Measurements from ENCODE around the gene TRAF5. TPM values are rescaled to one million over a fixed set of nuclear protein-coding genes. Genes with fewer than 3 reads are reported as not detected.

TRAF5 gene
- total and polyA plus RNA-seq, 4 donors = 4.3 to 25.9 (median 6.5) TPM

DNA sequence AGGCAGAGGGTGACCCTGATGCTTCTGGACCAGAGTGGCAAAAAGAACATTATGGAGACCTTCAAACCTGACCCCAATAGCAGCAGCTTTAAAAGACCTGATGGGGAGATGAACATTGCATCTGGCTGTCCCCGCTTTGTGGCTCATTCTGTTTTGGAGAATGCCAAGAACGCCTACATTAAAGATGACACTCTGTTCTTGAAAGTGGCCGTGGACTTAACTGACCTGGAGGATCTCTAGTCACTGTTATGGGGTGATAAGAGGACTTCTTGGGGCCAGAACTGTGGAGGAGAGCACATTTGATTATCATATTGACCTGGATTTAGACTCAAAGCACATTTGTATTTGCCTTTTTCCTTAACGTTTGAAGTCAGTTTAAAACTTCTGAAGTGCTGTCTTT lies 45.8 kb downstream of the TRAF5 start:
- peaks cover 0 to 15% (median 1%) of the 10 kb centered on the region in 4 donors for H3K36me3 ChIP-seq (ENCODE audit: control insufficient read depth in 4 of 4, insufficient read depth in 4 of 4, low read length in 4 of 4)
- WGBS, 2 donors = 86 to 91% methylated on average over 4 of the region's 4 CpGs
- no peak overlapping the region for H3K4me3 ChIP-seq
- peaks cover 0 to 2% (median 0%) of the 10 kb centered on the region in 5 donors for H3K4me1 ChIP-seq (ENCODE audit: control insufficient read depth in 5 of 5, insufficient read depth in 5 of 5, low read length in 5 of 5)
- TF ChIP-seq, protein P1, sequence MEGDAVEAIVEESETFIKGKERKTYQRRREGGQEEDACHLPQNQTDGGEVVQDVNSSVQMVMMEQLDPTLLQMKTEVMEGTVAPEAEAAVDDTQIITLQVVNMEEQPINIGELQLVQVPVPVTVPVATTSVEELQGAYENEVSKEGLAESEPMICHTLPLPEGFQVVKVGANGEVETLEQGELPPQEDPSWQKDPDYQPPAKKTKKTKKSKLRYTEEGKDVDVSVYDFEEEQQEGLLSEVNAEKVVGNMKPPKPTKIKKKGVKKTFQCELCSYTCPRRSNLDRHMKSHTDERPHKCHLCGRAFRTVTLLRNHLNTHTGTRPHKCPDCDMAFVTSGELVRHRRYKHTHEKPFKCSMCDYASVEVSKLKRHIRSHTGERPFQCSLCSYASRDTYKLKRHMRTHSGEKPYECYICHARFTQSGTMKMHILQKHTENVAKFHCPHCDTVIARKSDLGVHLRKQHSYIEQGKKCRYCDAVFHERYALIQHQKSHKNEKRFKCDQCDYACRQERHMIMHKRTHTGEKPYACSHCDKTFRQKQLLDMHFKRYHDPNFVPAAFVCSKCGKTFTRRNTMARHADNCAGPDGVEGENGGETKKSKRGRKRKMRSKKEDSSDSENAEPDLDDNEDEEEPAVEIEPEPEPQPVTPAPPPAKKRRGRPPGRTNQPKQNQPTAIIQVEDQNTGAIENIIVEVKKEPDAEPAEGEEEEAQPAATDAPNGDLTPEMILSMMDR (IDR thresholded peaks at IDR 0.05; ENCODE audit: control extremely low read depth, extremely low read depth) = no peak
- no peak overlapping the region for H3K9ac ChIP-seq (ENCODE audit: insufficient read depth in 1 of 2, low read length in 2 of 2)
- no peak for DNase-seq
- no peak overlapping the region for H3K27ac ChIP-seq (ENCODE audit: low read depth in 1 of 2, low read length in 1 of 2)
- no peaks in the 10 kb centered on the region for H3K27me3 ChIP-seq (ENCODE audit: control insufficient read depth in 3 of 3, insufficient read depth in 3 of 3, low read length in 2 of 3)
- ATAC-seq (ENCODE audit: insufficient read depth, low FRiP score) = no peak
- H3K9me3 ChIP-seq (ENCODE audit: control insufficient read depth in 4 of 4, insufficient read depth in 3 of 4, low read length in 3 of 4) = no peaks in the 10 kb centered on the region

GRCh38 chr1:211375146-211375818 lies 48.6 kb downstream of the TRAF5 start:
- no peak for ATAC-seq (ENCODE audit: insufficient read depth, low FRiP score)
- no peaks in the 10 kb centered on the region for H3K9me3 ChIP-seq (ENCODE audit: control insufficient read depth in 4 of 4, insufficient read depth in 3 of 4, low read length in 3 of 4)

DNA sequence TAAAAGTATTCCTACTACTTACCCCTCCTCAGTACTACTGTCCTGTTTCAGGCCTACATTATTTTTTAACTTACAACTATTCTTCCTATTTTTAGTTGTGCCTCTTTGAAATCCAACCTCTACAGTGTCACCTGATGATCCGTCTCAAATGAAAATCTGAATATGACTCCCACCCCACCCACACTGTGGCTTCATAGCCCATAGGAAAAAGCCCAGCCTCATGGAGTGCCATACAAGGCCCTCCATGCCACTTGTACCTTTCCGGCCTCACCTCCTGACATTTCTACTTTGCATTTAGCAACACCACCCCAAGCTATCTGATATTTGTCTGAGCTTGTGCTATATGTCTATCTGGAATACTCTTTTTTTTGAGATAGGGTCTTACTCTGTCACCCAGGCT lies 49.3 kb downstream of the TRAF5 start:
- 77 to 94% methylated on average over 2 of the region's 2 CpGs for WGBS, 2 donors
- Histone ChIP-seq H3K36me3 (ENCODE audit: control insufficient read depth in 4 of 4, insufficient read depth in 4 of 4, low read length in 4 of 4) (peaks cover 0 to 14% (median 0%) of the 10 kb centered on the region in 4 donors), H3K27ac (ENCODE audit: low read depth in 1 of 2, low read length in 1 of 2) (no peak overlapping the region), H3K27me3 (ENCODE audit: control insufficient read depth in 3 of 3, insufficient read depth in 3 of 3, low read length in 2 of 3) (no peaks in the 10 kb centered on the region), H3K4me1 (ENCODE audit: control insufficient read depth in 5 of 5, insufficient read depth in 5 of 5, low read length in 5 of 5) (peaks cover 0 to 2% (median 0%) of the 10 kb centered on the region in 5 donors), H3K9me3 (ENCODE audit: control insufficient read depth in 4 of 4, insufficient read depth in 3 of 4, low read length in 3 of 4) (no peaks in the 10 kb centered on the region), H3K4me3 (no peak overlapping the region), H3K9ac (ENCODE audit: insufficient read depth in 1 of 2, low read length in 2 of 2) (no peak overlapping the region)
- no peak for ATAC-seq (ENCODE audit: insufficient read depth, low FRiP score)
- TF ChIP-seq, protein P1 (IDR thresholded peaks at IDR 0.05; ENCODE audit: control extremely low read depth, extremely low read depth) = no peak
- no peak for DNase-seq

More at GRCh38 chr1:211375146-211375818, 48.6 kb downstream of the TRAF5 start:
- DNase-seq = peak in 1 of 3 donors; percentile 2
- Histone ChIP-seq H3K27me3 (ENCODE audit: control insufficient read depth in 3 of 3, insufficient read depth in 3 of 3, low read length in 2 of 3) (no peaks in the 10 kb centered on the region), H3K27ac (ENCODE audit: low read depth in 1 of 2, low read length in 1 of 2) (no peak overlapping the region), H3K36me3 (ENCODE audit: control insufficient read depth in 4 of 4, insufficient read depth in 4 of 4, low read length in 4 of 4) (peaks cover 0 to 14% (median 0%) of the 10 kb centered on the region in 4 donors), H3K4me3 (no peak overlapping the region), H3K4me1 (ENCODE audit: control insufficient read depth in 5 of 5, insufficient read depth in 5 of 5, low read length in 5 of 5) (peaks cover 0 to 2% (median 0%) of the 10 kb centered on the region in 5 donors), H3K9ac (ENCODE audit: insufficient read depth in 1 of 2, low read length in 2 of 2) (no peak overlapping the region)
- WGBS, 2 donors = 70 to 87% methylated on average over 5 of the region's 5 CpGs
- TF ChIP-seq, protein P1 (IDR thresholded peaks at IDR 0.05; ENCODE audit: control extremely low read depth, extremely low read depth) = no peak
